Mesothelial cell of epicardium (in vitro differentiated cells): ENCODE results near the gene BMPR1A. TPM values are rescaled to one million over a fixed set of nuclear protein-coding genes. Genes with fewer than 3 reads are reported as not detected.

Experiments used
- DNase-seq, 2 experiments: peaks; one replicate each; pipeline ENCODE4 v3.0.0; 2021; ENCODE audit warnings: low spot score in 2 of 2; ENCODE audit not compliant: unreplicated experiment in 2 of 2
- H3K27ac Mint-ChIP-seq: 2 replicates; pipeline ENCODE4 v1.8.0; 2021; ENCODE audit warnings: mixed read lengths
- H3K27me3 Mint-ChIP-seq: 2 replicates; pipeline ENCODE4 v1.8.0; 2021; ENCODE audit warnings: low read depth, mixed read lengths
- H3K36me3 Mint-ChIP-seq: 2 replicates; pipeline ENCODE4 v1.8.0; 2021; ENCODE audit warnings: mixed read lengths
- H3K4me1 Mint-ChIP-seq: 2 replicates; pipeline ENCODE4 v1.8.0; 2021; ENCODE audit warnings: mixed read lengths
- H3K4me3 Mint-ChIP-seq: 2 replicates; pipeline ENCODE4 v1.8.0; 2021; ENCODE audit warnings: mild to moderate bottlenecking, moderate library complexity, mixed read lengths
- H3K9me3 Mint-ChIP-seq: 2 replicates; pipeline ENCODE4 v1.8.0; 2021; ENCODE audit warnings: mixed read lengths
- total RNA-seq: library from RNA; stranded (reverse); gene quantifications from 3 replicates; pipeline ENCODE4 v1.2.1, GENCODE V29; 2021
- TF ChIP-seq, protein P1 (sequence below): fragments of 200-600 bp; sonication (generic); IDR thresholded peaks from one replicate; pipeline ENCODE4 v1.5.0; 2021; ENCODE audit warnings: antibody characterized with exemption; ENCODE audit not compliant: unreplicated experiment

BMPR1A gene
- total RNA-seq, 1 donor from 2014 or later = 100.0 TPM

DNA sequence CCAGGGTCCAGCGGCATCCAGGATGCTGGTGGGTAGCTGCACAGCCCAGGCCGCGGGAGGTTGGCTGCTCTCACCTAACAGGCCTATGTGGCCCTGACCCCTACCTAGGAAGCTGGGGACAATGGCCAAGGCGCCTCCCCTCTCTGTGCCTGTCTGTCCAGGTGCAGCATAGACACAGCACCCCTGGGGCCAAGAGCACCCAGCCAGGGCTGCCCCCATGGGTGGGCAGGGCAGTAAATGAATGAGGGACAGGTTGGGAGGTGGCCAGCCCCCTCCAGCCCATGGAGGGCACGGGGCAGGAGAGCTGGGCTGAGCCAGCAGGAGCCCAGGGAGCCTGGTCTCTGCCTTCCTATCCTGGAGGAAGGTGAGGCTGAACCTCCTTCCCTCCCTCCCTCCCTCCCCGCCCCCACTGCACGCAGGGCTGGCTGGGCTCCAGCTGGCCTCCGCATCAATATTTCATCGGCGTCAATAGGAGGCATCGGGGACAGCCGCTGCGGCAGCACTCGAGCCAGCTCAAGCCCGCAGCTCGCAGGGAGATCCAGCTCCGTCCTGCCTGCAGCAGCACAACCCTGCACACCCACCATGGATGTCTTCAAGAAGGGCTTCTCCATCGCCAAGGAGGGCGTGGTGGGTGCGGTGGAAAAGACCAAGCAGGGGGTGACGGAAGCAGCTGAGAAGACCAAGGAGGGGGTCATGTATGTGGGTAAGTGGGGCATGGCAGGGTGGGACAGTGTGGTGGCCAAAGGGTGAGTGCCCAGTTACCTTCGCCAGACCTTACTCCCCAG is 201.9 kb downstream of the BMPR1A start, which contains the start of gene SNCG:
TSS of gene SNCG (plus strand) at position 484 of the 785 bp plus-strand sequence. CDS start at position 583, 99 bp downstream.
- H3K4me1 Mint-ChIP-seq = peaks cover 56% of the 10 kb centered on the region
- no peak for DNase-seq
- peak within 1 kb of the TSS; percentile 87 for H3K27ac Mint-ChIP-seq
- TF ChIP-seq, protein P1, sequence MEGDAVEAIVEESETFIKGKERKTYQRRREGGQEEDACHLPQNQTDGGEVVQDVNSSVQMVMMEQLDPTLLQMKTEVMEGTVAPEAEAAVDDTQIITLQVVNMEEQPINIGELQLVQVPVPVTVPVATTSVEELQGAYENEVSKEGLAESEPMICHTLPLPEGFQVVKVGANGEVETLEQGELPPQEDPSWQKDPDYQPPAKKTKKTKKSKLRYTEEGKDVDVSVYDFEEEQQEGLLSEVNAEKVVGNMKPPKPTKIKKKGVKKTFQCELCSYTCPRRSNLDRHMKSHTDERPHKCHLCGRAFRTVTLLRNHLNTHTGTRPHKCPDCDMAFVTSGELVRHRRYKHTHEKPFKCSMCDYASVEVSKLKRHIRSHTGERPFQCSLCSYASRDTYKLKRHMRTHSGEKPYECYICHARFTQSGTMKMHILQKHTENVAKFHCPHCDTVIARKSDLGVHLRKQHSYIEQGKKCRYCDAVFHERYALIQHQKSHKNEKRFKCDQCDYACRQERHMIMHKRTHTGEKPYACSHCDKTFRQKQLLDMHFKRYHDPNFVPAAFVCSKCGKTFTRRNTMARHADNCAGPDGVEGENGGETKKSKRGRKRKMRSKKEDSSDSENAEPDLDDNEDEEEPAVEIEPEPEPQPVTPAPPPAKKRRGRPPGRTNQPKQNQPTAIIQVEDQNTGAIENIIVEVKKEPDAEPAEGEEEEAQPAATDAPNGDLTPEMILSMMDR = no peak
- peak within 1 kb of the TSS; percentile 66 for H3K4me3 Mint-ChIP-seq
- no peaks in the 10 kb centered on the region for H3K36me3 Mint-ChIP-seq
- no peaks in the 10 kb centered on the region for H3K9me3 Mint-ChIP-seq
- no peaks in the 10 kb centered on the region for H3K27me3 Mint-ChIP-seq

DNA sequence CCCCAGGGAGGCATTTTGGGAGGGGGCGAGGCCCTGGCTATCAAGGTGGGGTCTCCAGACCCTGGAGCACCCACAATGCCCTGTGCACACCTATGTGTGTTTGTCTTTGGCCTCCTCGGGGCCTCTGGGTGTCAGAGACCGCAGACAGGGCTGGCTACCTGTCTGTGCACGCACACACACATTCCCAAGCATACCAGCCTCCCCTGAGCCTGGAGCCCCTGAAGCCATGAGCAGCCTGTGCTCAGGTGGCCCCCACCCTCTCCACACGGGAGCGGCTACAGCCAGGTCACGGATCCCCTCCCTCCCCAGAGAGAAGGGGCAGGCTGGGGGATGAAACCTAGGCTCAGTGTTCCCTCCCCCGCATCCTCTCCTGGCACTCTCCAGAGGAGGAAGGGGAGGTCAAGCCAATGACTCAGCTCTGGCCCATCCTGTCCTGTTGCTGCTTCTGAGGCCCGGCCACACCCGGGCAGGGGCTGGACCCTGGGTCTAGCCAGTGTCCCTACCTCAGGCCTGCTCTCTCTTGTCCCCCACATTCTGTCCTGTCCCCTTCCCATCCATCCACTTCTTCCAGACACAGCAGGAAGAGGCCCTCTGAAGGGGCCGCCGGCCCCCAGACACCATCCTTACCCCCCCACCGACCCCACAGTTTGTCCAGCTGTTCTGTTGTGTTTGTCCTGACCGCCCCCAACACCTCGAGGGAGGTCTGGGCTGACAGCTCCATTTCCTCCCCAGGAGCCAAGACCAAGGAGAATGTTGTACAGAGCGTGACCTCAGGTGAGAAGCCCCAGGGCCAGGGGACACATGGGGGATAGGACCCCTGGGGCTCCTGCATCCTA is 202.7 kb downstream of the BMPR1A start:
- Mint-ChIP-seq H3K36me3 (no peaks in the 10 kb centered on the region), H3K9me3 (no peaks in the 10 kb centered on the region), H3K27me3 (no peaks in the 10 kb centered on the region), H3K4me3 (peak overlapping the region; percentile 66), H3K4me1 (peaks cover 49% of the 10 kb centered on the region), H3K27ac (peak overlapping the region; percentile 87)
- TF ChIP-seq, protein P1 = no peak
- no peak for DNase-seq

DNA sequence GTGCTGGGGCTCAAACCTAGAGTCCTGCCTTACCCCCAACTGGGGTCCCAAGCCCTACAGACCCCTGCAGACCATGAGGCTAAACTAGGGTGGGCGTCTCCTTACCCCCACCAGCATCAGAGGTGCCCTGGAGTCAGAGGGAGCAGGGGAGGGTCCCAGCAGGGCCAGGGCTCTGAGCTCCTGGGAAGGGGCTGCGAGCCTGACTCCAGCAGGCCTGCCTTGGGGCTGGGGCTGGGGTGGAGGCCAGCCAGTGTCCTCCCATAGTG is 203.3 kb downstream of the BMPR1A start:
- Mint-ChIP-seq H3K9me3 (no peaks in the 10 kb centered on the region), H3K36me3 (no peaks in the 10 kb centered on the region), H3K27ac (peak overlapping the region; percentile 87), H3K4me1 (peaks cover 48% of the 10 kb centered on the region), H3K27me3 (no peaks in the 10 kb centered on the region), H3K4me3 (peak overlapping the region; percentile 66)
- DNase-seq = no peak
- TF ChIP-seq, protein P1 = no peak

DNA sequence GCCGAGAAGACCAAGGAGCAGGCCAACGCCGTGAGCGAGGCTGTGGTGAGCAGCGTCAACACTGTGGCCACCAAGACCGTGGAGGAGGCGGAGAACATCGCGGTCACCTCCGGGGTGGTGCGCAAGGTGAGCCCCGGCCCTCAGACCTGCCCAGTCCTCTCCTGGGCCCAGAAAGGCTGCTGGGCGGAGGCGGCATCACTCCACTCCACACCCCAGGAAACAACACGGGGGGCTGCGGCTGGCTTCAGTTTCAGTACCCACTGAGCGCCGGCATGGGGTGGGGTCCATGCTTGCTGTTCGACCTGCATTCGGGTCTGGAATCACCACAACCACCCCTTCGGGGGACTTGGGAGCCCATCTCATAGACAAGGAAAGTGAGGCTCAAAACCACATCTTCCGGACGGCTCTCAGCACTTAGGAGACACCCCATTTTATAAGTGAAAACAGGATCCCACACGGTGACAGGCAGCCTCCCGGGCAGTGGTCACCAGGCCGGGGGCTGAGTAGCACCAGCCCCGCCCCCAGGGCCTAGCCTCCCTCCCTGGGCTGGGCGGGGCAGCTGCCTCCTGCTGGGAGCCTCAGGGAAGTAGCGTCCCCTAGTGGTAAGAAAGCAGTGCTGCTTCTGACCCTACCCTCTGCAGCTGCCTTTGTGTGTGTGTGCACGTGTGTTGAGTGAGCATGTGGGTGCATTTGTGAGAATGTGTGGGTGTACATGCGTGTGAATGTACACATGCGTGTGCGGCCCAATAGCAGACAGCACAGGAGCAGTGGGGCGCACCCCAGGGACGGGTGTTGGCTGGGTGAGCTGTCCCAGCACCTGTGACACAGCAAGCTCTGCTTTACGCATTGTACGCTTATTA is 203.8 kb downstream of the BMPR1A start:
- Mint-ChIP-seq H3K27me3 (no peaks in the 10 kb centered on the region), H3K27ac (peak overlapping the region; percentile 72), H3K4me3 (no peak overlapping the region), H3K9me3 (no peaks in the 10 kb centered on the region), H3K36me3 (no peaks in the 10 kb centered on the region), H3K4me1 (peaks cover 46% of the 10 kb centered on the region)
- DNase-seq = no peak
- TF ChIP-seq, protein P1 = peak; percentile 73

DNA sequence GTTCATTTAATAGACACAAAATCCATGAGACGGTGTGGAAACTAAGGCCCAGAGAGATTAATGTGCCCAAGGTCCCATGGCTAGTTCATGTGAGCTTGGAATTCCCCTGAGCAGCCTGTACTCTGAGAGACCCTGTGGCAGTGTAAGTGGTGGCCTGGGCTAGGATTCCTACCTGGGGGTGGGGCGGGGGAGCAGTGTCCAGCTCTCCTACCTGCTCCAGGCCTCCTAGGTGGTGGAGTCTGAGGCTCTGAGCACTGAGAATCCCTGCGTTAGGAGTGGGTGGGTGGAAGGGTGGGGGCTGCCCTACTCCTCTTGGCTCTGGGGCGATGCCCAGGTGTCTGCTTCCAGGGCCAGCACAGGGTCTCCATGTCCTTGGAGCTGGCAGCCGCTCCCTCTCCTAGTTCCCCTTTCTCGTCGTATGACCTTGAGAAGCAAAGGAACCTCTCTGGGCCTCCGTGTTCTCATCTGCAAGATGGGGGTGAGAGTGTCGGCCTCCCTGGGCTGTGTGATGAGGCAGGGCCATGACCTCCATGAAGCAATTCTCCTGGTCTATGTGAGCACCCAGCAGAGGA is 204.5 kb downstream of the BMPR1A start:
- Mint-ChIP-seq H3K36me3 (no peaks in the 10 kb centered on the region), H3K27ac (peak overlapping the region; percentile 72), H3K4me3 (no peak overlapping the region), H3K4me1 (peaks cover 46% of the 10 kb centered on the region), H3K27me3 (no peaks in the 10 kb centered on the region), H3K9me3 (no peaks in the 10 kb centered on the region)
- DNase-seq = no peak
- TF ChIP-seq, protein P1 = no peak
